GM12864 (cell line): Measurements from ENCODE around the gene GLIPR1L1.

ENCODE experiments used
- DNase-seq: peaks from one replicate; pipeline ENCODE4 v3.0.0-alpha.2; 2011; ENCODE audit warnings: low read depth
- H3K4me3 ChIP-seq: 2 replicates; pipeline ENCODE4 v1.5.1; 2011; ENCODE audit warnings: mild to moderate bottlenecking, low read depth, low read length, control low read depth
- TF ChIP-seq, protein P1 (sequence below): IDR thresholded peaks from 2 replicates; pipeline ENCODE4 v1.5.1; 2011; ENCODE audit warnings: low read depth, mild to moderate bottlenecking, moderate library complexity, low read length, control low read depth, inconsistent platforms; ENCODE audit errors: missing control alignments

Gene GLIPR1L1

DNA sequence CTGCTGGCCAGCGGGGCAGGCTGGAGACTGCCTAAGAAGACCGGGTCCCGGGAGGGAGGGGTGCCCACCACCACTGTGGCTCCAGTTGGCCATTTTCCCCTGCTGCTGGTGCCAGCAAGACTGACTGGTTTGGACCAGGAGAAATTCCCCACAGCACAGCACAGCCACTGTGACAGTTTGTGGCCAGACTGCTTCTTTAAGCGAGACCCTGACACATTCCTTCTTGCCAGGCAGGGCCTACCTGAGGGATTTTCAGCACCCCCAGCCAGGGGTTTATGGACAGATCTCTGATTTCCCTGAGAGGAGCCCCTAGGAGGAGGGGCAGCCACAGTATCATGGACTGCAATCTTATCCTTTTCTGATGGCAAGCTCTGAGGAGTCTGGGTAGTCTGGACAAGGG lies 15.5 kb downstream of the GLIPR1L1 start:
- TF ChIP-seq, protein P1, sequence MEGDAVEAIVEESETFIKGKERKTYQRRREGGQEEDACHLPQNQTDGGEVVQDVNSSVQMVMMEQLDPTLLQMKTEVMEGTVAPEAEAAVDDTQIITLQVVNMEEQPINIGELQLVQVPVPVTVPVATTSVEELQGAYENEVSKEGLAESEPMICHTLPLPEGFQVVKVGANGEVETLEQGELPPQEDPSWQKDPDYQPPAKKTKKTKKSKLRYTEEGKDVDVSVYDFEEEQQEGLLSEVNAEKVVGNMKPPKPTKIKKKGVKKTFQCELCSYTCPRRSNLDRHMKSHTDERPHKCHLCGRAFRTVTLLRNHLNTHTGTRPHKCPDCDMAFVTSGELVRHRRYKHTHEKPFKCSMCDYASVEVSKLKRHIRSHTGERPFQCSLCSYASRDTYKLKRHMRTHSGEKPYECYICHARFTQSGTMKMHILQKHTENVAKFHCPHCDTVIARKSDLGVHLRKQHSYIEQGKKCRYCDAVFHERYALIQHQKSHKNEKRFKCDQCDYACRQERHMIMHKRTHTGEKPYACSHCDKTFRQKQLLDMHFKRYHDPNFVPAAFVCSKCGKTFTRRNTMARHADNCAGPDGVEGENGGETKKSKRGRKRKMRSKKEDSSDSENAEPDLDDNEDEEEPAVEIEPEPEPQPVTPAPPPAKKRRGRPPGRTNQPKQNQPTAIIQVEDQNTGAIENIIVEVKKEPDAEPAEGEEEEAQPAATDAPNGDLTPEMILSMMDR = no peak
- no peak for DNase-seq
- H3K4me3 ChIP-seq = no peak overlapping the region

DNA sequence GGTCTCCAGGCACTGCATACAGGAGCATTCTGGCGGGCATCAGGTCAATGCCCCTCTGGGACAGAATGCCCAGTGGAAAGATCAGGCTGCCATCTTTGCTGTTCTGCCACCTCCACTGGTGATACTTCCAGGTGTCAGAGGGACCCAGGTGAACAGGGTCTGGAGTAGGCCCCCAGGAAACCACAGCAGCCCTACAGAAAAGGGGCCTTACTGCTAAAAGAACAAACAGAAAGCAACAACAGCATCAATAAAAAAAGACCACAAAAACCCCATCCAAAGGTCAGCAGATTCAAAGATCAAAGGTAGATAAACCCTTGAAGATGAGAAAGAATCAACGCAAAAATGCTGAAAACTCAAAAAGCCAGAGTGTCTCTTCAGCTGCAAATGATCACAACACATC lies 15.9 kb downstream of the GLIPR1L1 start:
- DNase-seq = no peak
- H3K4me3 ChIP-seq = no peak overlapping the region
- TF ChIP-seq, protein P1 = no peak

DNA sequence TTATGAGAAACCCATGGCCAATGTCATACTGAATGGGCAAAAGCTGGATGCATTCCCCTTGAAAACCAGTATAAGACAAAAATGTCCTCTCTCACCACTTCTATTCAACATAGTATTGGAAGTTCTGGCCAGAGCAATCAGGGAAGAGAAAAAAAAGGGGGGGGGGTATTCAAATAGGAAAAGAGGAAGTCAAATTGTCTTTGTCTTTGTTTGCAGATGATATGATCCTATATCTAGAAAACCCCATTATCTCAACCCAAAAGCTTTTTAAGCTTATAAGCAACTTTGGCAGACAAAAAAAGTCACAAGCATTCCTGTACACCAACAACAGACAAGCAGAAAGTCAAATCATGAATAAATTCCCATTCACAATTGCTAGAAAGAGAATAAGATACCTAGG lies 19.5 kb downstream of the GLIPR1L1 start:
- TF ChIP-seq, protein P1 = no peak
- H3K4me3 ChIP-seq = no peak overlapping the region
- no peak for DNase-seq

DNA sequence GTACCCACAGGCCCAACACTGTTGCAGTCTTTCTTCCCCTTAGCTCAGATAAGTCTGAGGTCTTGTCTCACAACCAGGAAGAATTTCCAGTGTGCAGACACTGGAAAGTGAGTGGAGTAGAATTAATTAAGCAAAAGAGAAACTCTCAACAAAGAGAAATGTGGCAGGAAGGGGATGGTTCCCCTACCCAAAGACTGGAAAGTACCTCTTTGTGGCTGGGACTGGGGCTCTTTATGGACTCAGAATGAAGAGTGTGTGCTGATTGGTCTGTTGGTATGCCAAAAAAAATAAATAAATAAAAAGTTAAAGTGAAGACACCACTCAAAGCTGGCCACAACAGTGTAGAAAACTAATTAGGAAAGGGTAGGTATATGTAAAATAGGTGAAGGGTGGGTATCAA lies 26.4 kb downstream of the GLIPR1L1 start:
- no peak for DNase-seq
- H3K4me3 ChIP-seq = no peak overlapping the region
- TF ChIP-seq, protein P1 = no peak

DNA sequence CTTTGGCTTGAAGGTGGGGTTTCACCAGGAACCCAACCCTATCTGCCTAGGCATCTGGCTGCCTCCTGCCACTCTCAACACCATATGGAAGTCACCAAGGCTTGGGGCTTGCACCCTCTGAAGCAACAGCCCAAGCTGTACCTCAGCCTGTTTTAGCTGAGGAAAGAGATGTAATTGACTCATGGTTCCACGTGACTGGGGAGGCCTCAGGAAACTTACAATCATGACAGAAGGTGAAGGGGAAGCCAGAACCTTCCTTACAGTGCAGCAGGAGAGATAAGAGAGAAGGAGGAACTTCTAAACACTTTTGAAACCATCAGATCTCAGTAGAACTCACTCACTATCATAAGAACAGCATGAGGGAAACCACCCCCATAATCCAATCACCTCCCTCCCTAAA lies 26.9 kb downstream of the GLIPR1L1 start:
- no peak overlapping the region for H3K4me3 ChIP-seq
- TF ChIP-seq, protein P1 = no peak
- no peak for DNase-seq

DNA sequence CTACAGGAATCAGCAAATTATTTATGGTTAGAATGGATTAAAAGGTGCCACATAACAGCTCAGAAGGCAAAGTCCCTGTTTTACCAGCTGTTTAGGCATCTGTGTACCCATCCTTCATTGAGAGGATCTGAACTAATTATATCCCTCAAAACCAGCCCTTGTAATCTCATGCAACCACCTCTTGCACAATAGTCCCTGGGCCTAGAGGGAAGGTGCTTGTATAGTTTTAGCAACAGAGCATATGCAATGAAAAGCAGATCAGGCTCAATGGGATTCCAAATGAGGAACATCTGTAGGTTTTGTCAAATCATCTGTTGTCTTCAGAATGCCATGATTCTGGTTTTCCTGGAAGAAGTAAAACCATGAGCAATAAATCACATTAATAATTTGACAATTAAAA lies 30.4 kb downstream of the GLIPR1L1 start:
- no peak for DNase-seq
- H3K4me3 ChIP-seq = no peak overlapping the region
- TF ChIP-seq, protein P1 = no peak

DNA sequence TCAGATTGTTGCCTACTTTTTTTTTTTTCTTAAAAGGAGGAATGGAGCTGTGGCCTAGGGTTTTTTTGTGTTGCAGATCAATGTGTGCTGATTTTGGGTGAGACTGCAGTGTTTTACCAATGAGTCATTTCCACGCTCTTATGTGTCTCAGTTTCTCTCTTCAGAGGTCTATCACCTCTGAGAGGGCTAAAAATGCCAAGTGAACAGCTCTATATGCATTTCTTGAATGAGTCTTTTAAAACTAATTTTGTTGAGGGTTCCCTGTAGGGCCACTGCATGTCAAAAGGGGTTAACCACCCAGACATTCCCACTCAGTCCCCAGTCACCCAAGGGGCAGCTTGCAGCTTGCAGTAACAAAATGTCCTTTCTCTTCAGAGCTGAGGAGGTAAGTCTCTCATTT lies 32.2 kb downstream of the GLIPR1L1 start:
- TF ChIP-seq, protein P1 = no peak
- H3K4me3 ChIP-seq = no peak overlapping the region
- DNase-seq = no peak
